C4-2B (cell line): ENCODE results near the gene MNAT1.

Source experiments
- H3K27ac ChIP-seq: fragments of 450-650 bp; 2 replicates; pipeline ENCODE4 v1.5.1; 2017
- CTCF ChIP-seq: fragments of 450-650 bp; conservative IDR thresholded peaks from 2 replicates; pipeline ENCODE4 v1.5.1; 2017; ENCODE audit warnings: mild to moderate bottlenecking
- ZFX ChIP-seq: fragments of 450-650 bp; IDR thresholded peaks from 2 replicates; pipeline ENCODE4 v1.6.1; 2017

Gene MNAT1

DNA sequence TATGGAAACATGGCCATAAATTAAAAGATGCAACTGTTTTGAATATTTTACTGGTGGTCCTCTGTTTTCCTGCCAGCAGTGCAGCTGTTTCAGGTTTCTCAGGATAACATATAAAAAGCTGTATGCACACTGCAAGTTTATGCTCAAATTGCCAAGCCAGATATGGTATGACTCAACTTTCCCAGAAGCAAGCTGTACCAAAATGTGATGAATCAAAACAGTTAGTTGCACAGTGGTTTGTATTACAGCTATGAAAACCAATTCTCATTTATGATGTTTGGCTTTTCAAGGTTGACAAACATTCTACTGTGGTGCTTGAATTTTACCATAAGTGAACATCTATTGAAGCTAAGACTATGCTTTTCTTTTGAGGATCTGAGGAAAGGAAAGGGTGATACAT, 230.8 kb downstream of the MNAT1 start:
- TF ChIP-seq ZFX: no peak
- TF ChIP-seq CTCF: no peak
- H3K27ac ChIP-seq: no peak overlapping the region

- TF ChIP-seq CTCF (no peak), ZFX (no peak)
- H3K27ac ChIP-seq: no peak overlapping the region
These were observed 233.5 kb downstream of the MNAT1 start for GRCh38 chr14:60968099-60968498.

DNA sequence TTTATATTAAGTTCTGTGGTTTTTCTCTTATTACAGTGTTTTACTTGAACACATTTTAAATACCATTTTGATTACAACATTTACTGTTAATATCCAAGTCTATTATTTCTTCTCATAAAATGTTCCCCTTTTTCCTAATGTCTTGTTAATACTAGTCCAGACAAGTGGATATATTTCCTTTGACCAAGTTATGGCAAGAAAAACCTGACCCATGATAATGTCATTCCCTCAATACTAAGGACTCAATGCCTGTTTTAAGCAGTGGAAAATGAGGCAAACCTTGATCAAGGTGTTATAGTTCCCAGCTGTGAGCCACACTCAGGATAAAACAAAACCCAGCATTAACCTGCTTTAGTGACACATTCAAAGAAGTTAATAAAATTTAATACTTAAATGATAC, 234.1 kb downstream of the MNAT1 start:
- TF ChIP-seq ZFX: no peak
- no peak for TF ChIP-seq CTCF
- H3K27ac ChIP-seq: no peak overlapping the region

DNA sequence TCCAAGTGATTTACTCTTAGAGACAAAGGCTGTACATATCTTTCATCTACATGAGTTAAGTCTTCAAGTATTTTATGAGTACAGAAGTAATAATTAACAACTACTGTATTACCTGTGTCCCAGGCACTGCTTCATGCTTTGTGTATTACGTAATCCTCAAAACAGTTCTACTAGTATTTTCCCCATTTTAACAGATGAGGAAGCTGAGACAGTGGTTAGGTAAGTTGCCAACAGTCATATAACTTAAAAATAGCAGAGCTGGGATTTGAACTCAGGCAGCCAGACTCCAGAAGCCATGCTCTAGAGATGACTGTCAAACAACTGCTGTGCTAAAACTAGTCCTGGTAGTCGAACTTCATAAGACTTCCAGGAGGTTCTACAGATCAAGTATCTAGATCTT, 235.6 kb downstream of the MNAT1 start:
- no peak overlapping the region for H3K27ac ChIP-seq
- TF ChIP-seq ZFX (no peak), CTCF (no peak)

DNA sequence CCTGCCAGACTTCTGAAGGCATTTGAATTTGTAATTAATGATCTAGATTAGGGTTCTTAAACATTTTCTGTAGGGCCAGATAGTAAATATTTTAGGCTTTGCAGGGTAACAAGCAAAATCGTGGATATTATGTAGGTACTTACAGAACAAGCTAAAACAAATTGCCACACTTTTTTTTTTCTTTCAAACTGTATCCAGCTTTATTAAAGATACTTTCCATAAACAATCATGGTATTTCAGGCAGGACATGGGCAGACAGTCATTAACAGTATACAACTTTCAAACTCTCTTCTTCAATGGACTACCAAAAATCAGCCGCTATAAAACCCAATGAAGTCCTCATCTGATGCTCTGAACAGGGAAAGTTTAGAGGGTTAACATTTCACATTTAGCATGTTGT, 236.7 kb downstream of the MNAT1 start:
- TF ChIP-seq ZFX: no peak
- no peak for TF ChIP-seq CTCF
- H3K27ac ChIP-seq: no peak overlapping the region

- TF ChIP-seq CTCF: no peak
- no peak for TF ChIP-seq ZFX
- H3K27ac ChIP-seq: no peak overlapping the region
These were observed 237.7 kb downstream of the MNAT1 start for GRCh38 chr14:60972295-60972694.

- TF ChIP-seq CTCF (no peak), ZFX (no peak)
- no peak overlapping the region for H3K27ac ChIP-seq
These were observed 238.5 kb downstream of the MNAT1 start for GRCh38 chr14:60973070-60973469.
